Measurements from ENCODE around the gene DDX42.
"Not testable (repeated sequence)": the region's sequence is repeated elsewhere in the genome, so short reads cannot be mapped to it uniquely, and the experiment has no call there.

The DDX42 gene

GRCh38 chr17:63859257-63859656 lies 85.3 kb downstream of the DDX42 start:
- DNase-seq (ENCODE audit: low read depth) = no peak
- TF ChIP-seq CTCF (IDR thresholded peaks at IDR 0.05; ENCODE audit: low read depth, low read length, missing control alignments) = no peak
- H3K4me3 ChIP-seq (ENCODE audit: low read depth, low read length) = no peak overlapping the region
- in situ Hi-C loops (cut with HindIII; ENCODE audit: low sequenced_read_pairs) = no loop called here

DNA sequence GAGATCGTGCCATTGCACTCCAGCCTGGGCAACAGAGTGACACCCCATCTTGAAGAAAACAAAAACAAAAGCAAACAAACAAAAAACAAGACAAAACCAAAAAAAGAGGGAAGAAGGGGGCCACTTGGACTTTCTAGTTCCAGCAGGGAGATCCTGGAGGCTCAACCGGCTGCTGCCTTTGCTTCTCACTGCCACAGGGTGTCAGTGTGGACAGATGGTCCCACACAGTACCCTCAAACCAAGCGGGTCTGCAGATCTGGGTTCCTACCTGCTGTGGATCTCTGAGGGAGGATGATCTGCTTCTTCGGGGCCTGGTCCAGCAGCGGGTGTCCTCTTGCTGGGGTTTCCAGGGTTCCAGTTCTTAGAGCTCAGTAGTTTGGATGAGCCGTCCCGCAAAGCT lies 92.7 kb downstream of the DDX42 start:
- not testable (repeated sequence) for DNase-seq (ENCODE audit: low read depth)

More for the DNA sequence above, 92.7 kb downstream of the DDX42 start:
- H3K4me3 ChIP-seq (ENCODE audit: low read depth, low read length); in situ Hi-C loops (cut with HindIII; ENCODE audit: low sequenced_read_pairs): not testable (repeated sequence)
- peak; percentile 32 for TF ChIP-seq CTCF (IDR thresholded peaks at IDR 0.05; ENCODE audit: low read depth, low read length, missing control alignments)

All from astrocyte of the cerebellum (primary cell).